GM19193 (cell line): ENCODE measurements around the gene CREBBP.

Source experiments
- POLR2A ChIP-seq: IDR thresholded peaks from 4 replicates; pipeline ENCODE4 v1.6.1; 2011; ENCODE audit not compliant: insufficient read depth, insufficient read length; ENCODE audit errors: extremely low read depth

CREBBP gene

DNA sequence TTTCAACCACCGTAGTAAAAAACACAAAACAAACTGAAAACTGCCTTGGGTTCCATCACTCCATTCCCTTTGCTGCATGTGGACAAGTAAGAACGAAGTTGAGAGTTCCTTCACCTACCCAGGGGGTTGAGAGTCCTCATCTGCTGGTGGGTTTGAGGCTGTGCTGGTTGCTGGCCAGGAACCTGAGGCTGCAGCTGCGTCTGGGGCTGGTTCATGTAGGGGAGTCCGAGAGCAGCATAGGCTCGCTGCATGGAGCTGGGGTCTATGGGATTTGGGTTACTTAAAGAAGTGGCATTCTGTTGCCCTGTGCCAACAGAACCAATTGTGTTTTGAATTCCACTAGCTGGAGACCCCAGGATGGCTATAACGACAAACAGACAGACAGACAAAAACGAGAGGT is 97.9 kb downstream of the CREBBP start:
- no peak for TF ChIP-seq POLR2A

DNA sequence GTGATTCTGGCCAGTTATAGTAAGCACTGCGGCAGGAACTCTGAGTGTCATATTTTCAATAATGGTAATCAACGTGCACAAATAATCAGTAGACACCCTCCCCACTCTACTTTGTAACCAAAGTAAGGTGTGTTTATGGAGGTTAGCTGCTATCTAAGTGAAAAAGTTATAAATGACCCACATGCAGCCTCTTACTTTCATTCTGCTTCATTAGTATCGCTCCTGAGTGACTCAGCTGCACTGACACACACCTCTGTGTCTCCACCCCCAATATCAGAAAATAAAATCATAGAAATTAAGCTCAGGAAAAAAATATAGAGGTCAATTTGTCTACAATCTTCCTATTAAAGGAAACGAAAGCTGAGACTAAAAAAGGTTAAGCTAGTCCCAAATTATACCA is 99.1 kb downstream of the CREBBP start:
- no peak for TF ChIP-seq POLR2A

GRCh38 chr16:3780570-3780969 is 99.9 kb downstream of the CREBBP start:
- TF ChIP-seq POLR2A: no peak

- TF ChIP-seq POLR2A: no peak
These were observed 104.2 kb downstream of the CREBBP start for GRCh38 chr16:3776316-3776715.

GRCh38 chr16:3774819-3775218 is 105.7 kb downstream of the CREBBP start:
- no peak for TF ChIP-seq POLR2A

DNA sequence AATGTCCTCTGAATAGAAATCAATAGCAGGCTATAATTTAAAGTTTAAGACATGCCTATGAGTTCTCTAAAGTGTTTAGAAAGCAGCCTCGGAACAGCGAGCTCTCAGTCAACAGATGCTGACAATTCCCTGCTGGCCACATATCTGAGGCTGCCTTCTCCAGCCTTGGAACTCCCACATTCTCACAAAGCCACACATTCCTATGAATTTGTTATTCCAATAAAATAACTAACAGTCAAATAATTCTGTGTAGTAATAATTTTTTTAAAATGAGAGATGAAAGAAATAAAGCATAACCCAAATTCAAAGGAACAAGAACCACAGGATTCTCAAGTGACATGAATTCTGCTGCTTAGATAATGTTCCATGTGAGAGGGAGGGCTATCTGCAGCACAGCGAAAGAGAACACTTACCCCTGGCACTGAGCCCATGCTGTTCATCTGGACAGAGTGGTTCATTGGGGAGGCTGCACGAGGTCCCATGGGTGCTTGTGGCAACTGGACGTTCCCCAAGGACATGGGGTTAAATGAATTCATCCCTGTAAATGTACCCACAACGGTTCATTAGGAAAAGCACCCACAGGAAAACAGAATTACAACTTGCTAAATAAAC is 106.3 kb downstream of the CREBBP start:
- TF ChIP-seq POLR2A: no peak

GRCh38 chr16:3773663-3774062 is 106.8 kb downstream of the CREBBP start:
- no peak for TF ChIP-seq POLR2A

DNA sequence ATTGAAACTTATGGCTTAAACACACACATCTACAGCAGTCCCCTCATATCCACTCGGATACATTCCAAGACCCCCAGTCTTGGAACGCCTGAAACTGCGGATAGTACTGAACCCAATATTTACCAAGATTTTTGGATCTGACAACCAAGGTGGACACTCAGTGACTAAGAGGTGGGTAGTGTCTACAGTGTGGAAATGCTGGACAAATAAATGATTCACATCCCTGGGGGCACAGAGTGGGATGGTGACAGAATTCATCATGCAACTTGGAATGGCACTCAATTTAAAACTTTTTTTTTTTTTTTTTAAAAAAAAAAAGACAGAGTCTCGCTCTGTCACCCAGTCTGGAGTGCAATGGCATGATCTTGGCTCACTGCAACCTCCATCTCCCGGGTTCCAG is 109.0 kb downstream of the CREBBP start:
- no peak for TF ChIP-seq POLR2A

DNA sequence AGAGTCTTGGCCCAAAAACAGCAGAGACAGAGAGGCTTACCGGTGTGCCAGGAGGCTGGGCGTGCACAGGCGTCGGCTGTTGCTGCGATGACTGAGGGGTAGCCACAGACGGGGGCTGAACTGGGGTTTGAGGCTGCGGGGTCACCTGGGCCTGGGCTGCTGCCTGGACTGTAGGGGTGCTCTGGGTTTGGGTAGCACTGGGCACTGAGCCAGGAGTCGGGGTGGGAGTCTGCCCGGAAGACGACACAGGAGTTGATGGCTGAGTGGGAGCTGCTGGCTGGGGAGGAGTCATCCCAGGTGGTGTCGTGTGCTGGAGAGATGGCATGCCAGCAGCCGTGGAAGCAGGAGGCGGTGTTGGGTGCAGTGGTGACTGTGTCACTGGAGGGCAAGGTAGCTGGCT is 110.0 kb downstream of the CREBBP start:
- TF ChIP-seq POLR2A: no peak

DNA sequence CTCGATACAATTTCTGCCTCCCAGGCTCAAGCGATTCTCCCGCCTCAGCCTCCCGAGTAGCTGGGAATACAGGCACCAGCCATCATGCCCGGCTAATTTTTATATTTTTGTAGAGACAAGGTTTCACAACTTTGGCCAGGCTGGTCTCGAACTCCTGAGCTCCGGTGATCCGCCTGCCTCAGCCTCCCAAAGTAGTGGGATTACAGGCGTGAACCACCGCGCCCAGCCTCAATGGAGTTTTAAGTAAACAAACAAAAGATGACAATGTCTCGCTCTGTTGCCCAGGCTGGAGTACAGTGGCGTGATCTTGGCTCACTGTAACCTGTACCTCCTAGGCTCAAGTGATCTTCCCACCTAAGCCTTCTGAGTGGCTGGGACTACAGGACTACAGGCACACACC is 110.6 kb downstream of the CREBBP start:
- no peak for TF ChIP-seq POLR2A

DNA sequence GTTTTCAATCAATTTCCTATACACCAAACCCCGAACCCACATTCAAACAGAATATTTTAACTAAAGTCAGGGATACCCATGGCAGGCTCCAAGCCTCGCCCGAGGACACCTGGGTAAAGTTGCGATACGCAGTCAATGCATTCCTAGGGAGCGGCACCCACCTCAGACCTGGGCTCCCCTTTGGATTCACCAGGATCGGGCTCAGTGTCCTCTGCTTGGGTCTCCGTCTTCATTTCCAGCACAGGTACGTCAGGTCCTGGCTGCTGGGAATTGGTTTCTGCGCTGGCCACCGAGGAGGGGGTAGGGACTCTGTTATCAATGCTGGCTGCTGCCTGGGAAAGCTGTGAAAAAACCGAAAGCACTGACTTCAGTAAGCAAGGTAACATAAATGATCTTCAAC is 111.5 kb downstream of the CREBBP start:
- no peak for TF ChIP-seq POLR2A

DNA sequence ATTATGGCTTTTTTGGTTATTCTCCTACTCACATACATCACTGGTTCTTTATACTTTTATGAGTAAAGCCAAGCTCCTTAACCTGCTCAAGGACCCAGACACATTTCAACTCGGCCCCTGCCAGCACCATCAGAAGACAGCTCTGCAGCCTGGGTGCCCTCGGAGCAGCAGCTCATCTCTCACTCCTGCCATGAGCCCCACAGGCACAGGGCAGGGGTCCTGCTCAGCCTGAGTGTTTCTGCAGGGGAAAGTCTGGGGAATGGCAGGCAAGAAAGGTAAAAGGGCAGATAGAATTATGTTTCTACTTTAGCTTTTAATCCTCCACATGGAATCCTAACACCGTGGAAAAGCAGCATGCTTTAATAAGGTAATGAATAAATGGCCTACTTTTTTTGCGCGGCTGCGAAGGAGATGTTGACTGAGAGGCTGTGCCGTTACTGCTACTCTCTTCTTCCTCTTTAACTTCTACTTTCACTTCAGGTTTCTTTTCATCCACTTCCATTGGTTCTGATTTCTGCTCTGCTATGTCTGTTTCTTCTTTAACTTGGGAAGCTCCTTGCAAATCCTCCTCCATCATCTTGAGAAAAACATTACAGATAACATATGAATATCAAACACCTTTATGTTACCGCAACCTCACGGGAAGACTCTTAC is 113.1 kb downstream of the CREBBP start:
- no peak for TF ChIP-seq POLR2A

DNA sequence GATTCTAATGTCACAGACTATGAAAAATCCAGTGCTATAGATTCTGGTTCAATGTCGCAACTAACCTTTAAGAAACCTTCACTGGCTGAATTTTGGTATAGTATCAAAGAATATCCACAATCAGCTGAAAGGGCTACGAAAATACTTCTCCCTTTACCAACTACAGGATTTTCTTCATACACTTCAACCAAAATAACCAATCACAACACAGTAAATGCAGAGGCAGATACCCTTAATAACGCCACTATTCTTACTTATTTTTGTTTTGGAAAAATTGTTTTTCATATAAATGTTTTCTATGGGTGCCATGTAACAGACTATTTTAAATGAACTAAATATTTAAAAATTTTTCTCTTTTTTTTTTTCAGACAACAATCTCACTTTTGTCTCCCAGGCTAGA is 114.3 kb downstream of the CREBBP start:
- no peak for TF ChIP-seq POLR2A

DNA sequence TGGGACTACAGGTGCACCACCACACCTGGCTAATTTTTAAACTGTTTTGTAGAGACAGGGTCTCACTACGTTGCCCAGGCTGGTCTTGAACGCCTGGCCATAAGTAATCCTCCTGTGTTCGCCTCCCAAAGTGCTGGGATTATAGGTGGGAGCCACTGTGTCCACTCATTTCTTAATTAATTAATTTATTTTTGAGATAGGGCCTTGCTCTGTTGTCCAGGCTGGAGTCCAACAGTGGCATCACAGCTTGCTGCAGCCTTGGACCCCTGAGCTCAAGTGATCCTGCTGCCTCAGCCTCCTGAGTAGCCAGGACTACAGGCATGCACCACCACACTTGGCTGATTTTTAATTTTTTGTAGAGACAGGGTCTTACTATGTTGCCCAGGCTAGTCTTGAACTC is 116.1 kb downstream of the CREBBP start:
- TF ChIP-seq POLR2A: no peak

- no peak for TF ChIP-seq POLR2A
These were observed 118.3 kb downstream of the CREBBP start for GRCh38 chr16:3762107-3762750.

GRCh38 chr16:3761375-3762106 is 119.0 kb downstream of the CREBBP start:
- TF ChIP-seq POLR2A: no peak

DNA sequence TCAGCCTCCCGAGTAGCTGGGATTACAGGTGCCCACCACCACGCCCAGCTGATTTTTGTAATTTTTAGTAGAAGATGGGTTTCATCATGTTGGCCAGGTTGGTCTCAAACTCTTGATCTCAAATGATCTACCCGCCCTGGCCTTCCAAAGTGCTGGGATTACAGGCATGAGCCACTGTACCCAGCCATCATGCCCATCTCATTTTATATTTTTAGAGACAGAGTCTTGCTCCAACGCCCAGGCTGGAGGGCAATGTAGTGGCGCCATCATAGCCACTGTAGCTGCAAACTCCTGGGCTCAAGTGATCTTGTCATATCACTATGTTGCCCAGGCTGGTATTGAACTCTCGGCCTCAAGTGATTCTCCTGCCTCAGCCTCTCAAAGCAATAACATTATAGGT is 120.0 kb downstream of the CREBBP start:
- TF ChIP-seq POLR2A: no peak

DNA sequence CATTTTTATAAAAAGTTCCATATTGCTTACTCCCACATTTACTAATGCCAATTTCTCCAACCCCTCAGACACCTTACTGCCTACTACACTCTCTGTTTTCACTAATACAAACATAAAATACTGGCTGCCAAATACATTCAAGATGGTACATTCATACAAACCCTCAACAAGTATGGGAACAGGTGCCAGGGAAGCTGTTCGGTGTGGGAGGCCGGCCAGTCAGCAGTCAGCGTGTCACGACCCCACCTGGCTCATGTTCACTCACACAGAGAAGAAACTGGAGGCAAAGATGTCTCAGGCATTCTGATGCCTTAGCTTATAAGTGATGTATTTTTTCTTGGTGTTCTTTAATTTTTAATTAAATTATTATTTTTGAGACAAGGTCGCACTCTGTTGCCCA is 120.8 kb downstream of the CREBBP start:
- TF ChIP-seq POLR2A: no peak
